Ishikawa (cell line): ENCODE results near the gene SEMA6B.

ENCODE experiments used
- CEBPB ChIP-seq: IDR thresholded peaks from 2 replicates; pipeline ENCODE4 v1.6.1; 2012
- CREB1 ChIP-seq: IDR thresholded peaks from 2 replicates; pipeline ENCODE4 v1.6.1; 2012; ENCODE audit warnings: low read depth
- EGR1 ChIP-seq: IDR thresholded peaks from 2 replicates; pipeline ENCODE4 v1.6.1; 2012
- EP300 ChIP-seq: IDR thresholded peaks from 2 replicates; pipeline ENCODE4 v1.6.1; 2012; ENCODE audit warnings: borderline replicate concordance
- FOXM1 ChIP-seq: IDR thresholded peaks from 2 replicates; pipeline ENCODE4 v1.6.1; 2012; ENCODE audit warnings: low read depth, borderline replicate concordance
- MAX ChIP-seq: IDR thresholded peaks from 2 replicates; pipeline ENCODE4 v1.6.1; 2012
- NFIC ChIP-seq: IDR thresholded peaks from 2 replicates; pipeline ENCODE4 v1.6.1; 2012
- RAD21 ChIP-seq: IDR thresholded peaks from 2 replicates; pipeline ENCODE4 v1.6.1; 2012; ENCODE audit warnings: low read depth
- REST ChIP-seq: IDR thresholded peaks from 2 replicates; pipeline ENCODE4 v1.6.1; 2012; ENCODE audit warnings: low read depth, mild to moderate bottlenecking
- TAF1 ChIP-seq: IDR thresholded peaks from 2 replicates; pipeline ENCODE4 v1.6.1; 2012; ENCODE audit warnings: low read depth, mild to moderate bottlenecking
- TCF12 ChIP-seq: IDR thresholded peaks from 2 replicates; pipeline ENCODE4 v1.6.1; 2012; ENCODE audit warnings: low read depth
- TEAD4 ChIP-seq: IDR thresholded peaks from 2 replicates; pipeline ENCODE4 v1.6.1; 2012
- USF1 ChIP-seq: IDR thresholded peaks from 2 replicates; pipeline ENCODE4 v1.6.1; 2012
- YY1 ChIP-seq: IDR thresholded peaks from 2 replicates; pipeline ENCODE4 v1.6.1; 2012; ENCODE audit warnings: low read depth
- ZBTB7A ChIP-seq: IDR thresholded peaks from 2 replicates; pipeline ENCODE4 v1.6.1; 2012; ENCODE audit warnings: low read depth

The SEMA6B gene

GRCh38 chr19:4511300-4512054 is 48.0 kb downstream of the SEMA6B start:
- TF ChIP-seq ZBTB7A = no peak
- no peak for TF ChIP-seq CEBPB
- no peak for TF ChIP-seq CREB1
- no peak for TF ChIP-seq MAX
- TF ChIP-seq TEAD4 = no peak
- TF ChIP-seq RAD21 = no peak
- no peak for TF ChIP-seq NFIC

- no peak for TF ChIP-seq RAD21
- no peak for TF ChIP-seq REST
- no peak for TF ChIP-seq MAX
- TF ChIP-seq CEBPB = no peak
- TF ChIP-seq YY1 = no peak
- no peak for TF ChIP-seq CREB1
- no peak for TF ChIP-seq ZBTB7A
- TF ChIP-seq NFIC = no peak
- no peak for TF ChIP-seq FOXM1
- no peak for TF ChIP-seq TAF1
- TF ChIP-seq TCF12 = no peak
- no peak for TF ChIP-seq EP300
- TF ChIP-seq USF1 = no peak
- TF ChIP-seq EGR1 = no peak
- TF ChIP-seq TEAD4 = no peak
Measured at GRCh38 chr19:4510435-4511255, 48.8 kb downstream of the SEMA6B start.

GRCh38 chr19:4508698-4509097 is 50.8 kb downstream of the SEMA6B start:
- TF ChIP-seq FOXM1 (no peak), CEBPB (no peak), TAF1 (no peak), EGR1 (no peak), CREB1 (no peak), TEAD4 (no peak), TCF12 (no peak), NFIC (no peak), RAD21 (no peak), EP300 (no peak), MAX (no peak), ZBTB7A (no peak), REST (no peak), USF1 (no peak), YY1 (no peak)

GRCh38 chr19:4507804-4508203 is 51.7 kb downstream of the SEMA6B start:
- TF ChIP-seq CEBPB (no peak), TEAD4 (no peak), EP300 (no peak), CREB1 (no peak), YY1 (no peak), NFIC (no peak), FOXM1 (no peak), TAF1 (no peak), USF1 (no peak)

GRCh38 chr19:4507150-4507452 is 52.4 kb downstream of the SEMA6B start:
- TF ChIP-seq EGR1 (no peak), USF1 (no peak), TCF12 (no peak), EP300 (no peak), CEBPB (no peak), REST (no peak), MAX (no peak), YY1 (no peak), FOXM1 (no peak), TAF1 (no peak), CREB1 (no peak), NFIC (no peak), RAD21 (no peak), ZBTB7A (no peak), TEAD4 (no peak)
